SJCRH30 (cell line): ENCODE measurements around the gene RNASE9. TPM values are rescaled to one million over a fixed set of nuclear protein-coding genes. Genes with fewer than 3 reads are reported as not detected.
A peak's percentile ranks its signal among the peaks of the same experiment; 100 is the strongest.

Experiments used
- DNase-seq, 2 experiments: peaks; one replicate each; pipeline ENCODE4 v3.0.0-alpha.2; 2015 to 2020
- H3K27ac ChIP-seq: fragments of 250-450 bp; sonication (Bioruptor Pico); 2 replicates; pipeline ENCODE4 v1.5.1; 2020; ENCODE audit warnings: mild to moderate bottlenecking, moderate library complexity
- H3K27me3 ChIP-seq: fragments of 250-450 bp; sonication (Bioruptor Pico); 2 replicates; pipeline ENCODE4 v1.5.1; 2020; ENCODE audit warnings: mild to moderate bottlenecking, moderate library complexity
- H3K36me3 ChIP-seq: fragments of 250-450 bp; sonication (Bioruptor Pico); 2 replicates; pipeline ENCODE4 v1.5.1; 2020; ENCODE audit warnings: mild to moderate bottlenecking, moderate library complexity
- H3K4me1 ChIP-seq: fragments of 250-450 bp; sonication (Bioruptor Pico); 2 replicates; pipeline ENCODE4 v1.5.1; 2020; ENCODE audit warnings: mild to moderate bottlenecking, moderate library complexity
- H3K4me3 ChIP-seq: fragments of 250-450 bp; sonication (Bioruptor Pico); 2 replicates; pipeline ENCODE4 v1.5.1; 2020; ENCODE audit warnings: mild to moderate bottlenecking, moderate library complexity
- H3K9me3 ChIP-seq: fragments of 250-450 bp; sonication (Bioruptor Pico); replicated peaks from 2 replicates; pipeline ENCODE4 v1.5.1; 2020; ENCODE audit warnings: mild to moderate bottlenecking, moderate library complexity
- total RNA-seq: library from RNA; depleted of rRNA; stranded (reverse); fragments of >200 nt; shearing (Covaris generic); gene quantifications from 2 replicates; pipeline ENCODE4 v1.2.3, GENCODE V29; 2014

The RNASE9 gene
- total RNA-seq, 1 experiment from 2014 or later: not detected

- no peak overlapping the region for H3K27ac ChIP-seq
Measured at GRCh38 chr14:20559461-20559904, 1.4 kb downstream of the RNASE9 start.

GRCh38 chr14:20557212-20557542 lies 3.7 kb downstream of the RNASE9 start:
- Histone ChIP-seq H3K27me3 (no peaks in the 10 kb centered on the region; the same call in 1 of the 2 replicates), H3K9me3 (no peaks in the 10 kb centered on the region), H3K36me3 (no peaks in the 10 kb centered on the region), H3K4me3 (no peak overlapping the region), H3K4me1 (no peaks in the 10 kb centered on the region), H3K27ac (no peak overlapping the region)
- no peak for DNase-seq

More at GRCh38 chr14:20559461-20559904, 1.4 kb downstream of the RNASE9 start:
- Histone ChIP-seq H3K27me3 (no peaks in the 10 kb centered on the region; the same call in 1 of the 2 replicates), H3K9me3 (no peaks in the 10 kb centered on the region), H3K4me1 (no peaks in the 10 kb centered on the region), H3K36me3 (no peaks in the 10 kb centered on the region), H3K4me3 (no peak overlapping the region)
- no peak for DNase-seq

GRCh38 chr14:20556500-20557211 lies 4.2 kb downstream of the RNASE9 start:
- no peak overlapping the region for H3K4me3 ChIP-seq
- H3K27ac ChIP-seq: no peak overlapping the region
- H3K4me1 ChIP-seq: no peaks in the 10 kb centered on the region
- no peaks in the 10 kb centered on the region for H3K9me3 ChIP-seq
- H3K27me3 ChIP-seq: no peaks in the 10 kb centered on the region; the same call in 1 of the 2 replicates
- DNase-seq: no peak
- no peaks in the 10 kb centered on the region for H3K36me3 ChIP-seq

GRCh38 chr14:20555845-20556244 lies 5.0 kb downstream of the RNASE9 start:
- no peaks in the 10 kb centered on the region for H3K4me1 ChIP-seq
- no peak overlapping the region for H3K4me3 ChIP-seq
- no peaks in the 10 kb centered on the region for H3K36me3 ChIP-seq
- H3K27me3 ChIP-seq: no peaks in the 10 kb centered on the region; the same call in 1 of the 2 replicates
- H3K27ac ChIP-seq: no peak overlapping the region
- no peaks in the 10 kb centered on the region for H3K9me3 ChIP-seq
- no peak for DNase-seq

GRCh38 chr14:20553024-20553423 lies 7.8 kb downstream of the RNASE9 start:
- Histone ChIP-seq H3K27ac (no peak overlapping the region), H3K36me3 (no peaks in the 10 kb centered on the region), H3K9me3 (no peaks in the 10 kb centered on the region), H3K4me1 (no peaks in the 10 kb centered on the region), H3K4me3 (no peak overlapping the region), H3K27me3 (no peaks in the 10 kb centered on the region; the same call in 1 of the 2 replicates)
- no peak for DNase-seq

- Histone ChIP-seq H3K4me1 (no peaks in the 10 kb centered on the region), H3K4me3 (no peak overlapping the region), H3K36me3 (no peaks in the 10 kb centered on the region), H3K9me3 (no peaks in the 10 kb centered on the region), H3K27me3 (peaks cover 2% of the 10 kb centered on the region), H3K27ac (no peak overlapping the region)
- no peak for DNase-seq
Measured at GRCh38 chr14:20551606-20552005, 9.2 kb downstream of the RNASE9 start.

GRCh38 chr14:20550926-20551325 lies 9.9 kb downstream of the RNASE9 start:
- no peak overlapping the region for H3K27ac ChIP-seq
- H3K4me1 ChIP-seq: no peaks in the 10 kb centered on the region
- no peaks in the 10 kb centered on the region for H3K9me3 ChIP-seq
- DNase-seq: no peak
- H3K27me3 ChIP-seq: peaks cover 2% of the 10 kb centered on the region
- no peaks in the 10 kb centered on the region for H3K36me3 ChIP-seq
- H3K4me3 ChIP-seq: no peak overlapping the region

- H3K4me3 ChIP-seq: no peak overlapping the region
- DNase-seq: no peak
- peaks cover 2% of the 10 kb centered on the region; the same call in 1 of the 2 replicates for H3K27me3 ChIP-seq
- no peaks in the 10 kb centered on the region for H3K4me1 ChIP-seq
- no peaks in the 10 kb centered on the region for H3K36me3 ChIP-seq
- H3K27ac ChIP-seq: no peak overlapping the region
- H3K9me3 ChIP-seq: no peaks in the 10 kb centered on the region
Measured at GRCh38 chr14:20548414-20549158, 12.3 kb downstream of the RNASE9 start.

- Histone ChIP-seq H3K36me3 (no peaks in the 10 kb centered on the region), H3K4me1 (no peaks in the 10 kb centered on the region), H3K27ac (no peak overlapping the region), H3K4me3 (no peak overlapping the region), H3K9me3 (no peaks in the 10 kb centered on the region), H3K27me3 (peaks cover 2% of the 10 kb centered on the region; the same call in 1 of the 2 replicates)
- no peak for DNase-seq
Measured at GRCh38 chr14:20546877-20547276, 14.0 kb downstream of the RNASE9 start.

- H3K27ac ChIP-seq: no peak overlapping the region
- DNase-seq: no peak
- no peaks in the 10 kb centered on the region for H3K9me3 ChIP-seq
- H3K27me3 ChIP-seq: no peaks in the 10 kb centered on the region
- no peak overlapping the region for H3K4me3 ChIP-seq
- no peaks in the 10 kb centered on the region for H3K36me3 ChIP-seq
- H3K4me1 ChIP-seq: no peaks in the 10 kb centered on the region
Measured at GRCh38 chr14:20539906-20540305, 20.9 kb downstream of the RNASE9 start.

GRCh38 chr14:20530771-20531571 lies 29.9 kb downstream of the RNASE9 start:
- Histone ChIP-seq H3K27ac (no peak overlapping the region), H3K9me3 (no peaks in the 10 kb centered on the region), H3K36me3 (no peaks in the 10 kb centered on the region), H3K4me1 (no peaks in the 10 kb centered on the region), H3K4me3 (no peak overlapping the region), H3K27me3 (0 out of 2 replicates have a peak, but pooled peaks cover 7% of the 10 kb centered on the region)
- peak; percentile 45 to 81 for DNase-seq

GRCh38 chr14:20529806-20530205 lies 31.0 kb downstream of the RNASE9 start:
- DNase-seq: no peak
- Histone ChIP-seq H3K9me3 (no peaks in the 10 kb centered on the region), H3K4me1 (no peaks in the 10 kb centered on the region), H3K27ac (no peak overlapping the region), H3K36me3 (no peaks in the 10 kb centered on the region), H3K27me3 (0 out of 2 replicates have a peak, but pooled peaks cover 7% of the 10 kb centered on the region), H3K4me3 (no peak overlapping the region)

GRCh38 chr14:20524027-20524426 lies 36.8 kb downstream of the RNASE9 start:
- Histone ChIP-seq H3K4me1 (no peaks in the 10 kb centered on the region), H3K27me3 (no peaks in the 10 kb centered on the region), H3K4me3 (no peak overlapping the region), H3K36me3 (no peaks in the 10 kb centered on the region), H3K9me3 (no peaks in the 10 kb centered on the region), H3K27ac (no peak overlapping the region)
- no peak for DNase-seq

- Histone ChIP-seq H3K27me3 (no peaks in the 10 kb centered on the region), H3K4me1 (no peaks in the 10 kb centered on the region), H3K9me3 (no peaks in the 10 kb centered on the region), H3K27ac (no peak overlapping the region), H3K4me3 (no peak overlapping the region), H3K36me3 (no peaks in the 10 kb centered on the region)
- DNase-seq: no peak
Measured at GRCh38 chr14:20522332-20522731, 38.5 kb downstream of the RNASE9 start.

GRCh38 chr14:20516921-20517320 lies 43.9 kb downstream of the RNASE9 start:
- Histone ChIP-seq H3K9me3 (no peaks in the 10 kb centered on the region), H3K27me3 (no peaks in the 10 kb centered on the region), H3K4me1 (no peaks in the 10 kb centered on the region), H3K4me3 (no peak overlapping the region), H3K27ac (no peak overlapping the region), H3K36me3 (no peaks in the 10 kb centered on the region)
- DNase-seq: no peak
